ENCODE results near the gene AGBL4.

DNA sequence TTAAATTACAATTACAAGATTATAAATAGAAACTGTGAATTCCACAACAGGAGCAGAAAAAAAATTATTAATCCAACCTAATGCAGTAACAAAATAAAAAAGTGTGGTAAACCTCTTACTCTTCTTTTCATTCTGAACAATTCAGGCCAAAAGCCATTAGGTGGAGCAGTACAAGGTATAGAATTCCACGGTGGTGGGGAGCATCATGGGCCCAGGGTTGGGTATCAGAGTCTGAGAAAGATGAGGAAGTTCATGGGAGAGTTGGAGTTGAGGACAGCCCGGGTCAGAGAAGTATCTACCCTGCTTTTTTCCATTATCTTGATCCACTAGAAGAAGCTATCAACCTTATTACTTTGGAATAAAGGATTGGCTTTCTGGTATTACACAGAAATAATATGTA is 586.9 kb downstream of the AGBL4 start:
- TF ChIP-seq, protein P1, sequence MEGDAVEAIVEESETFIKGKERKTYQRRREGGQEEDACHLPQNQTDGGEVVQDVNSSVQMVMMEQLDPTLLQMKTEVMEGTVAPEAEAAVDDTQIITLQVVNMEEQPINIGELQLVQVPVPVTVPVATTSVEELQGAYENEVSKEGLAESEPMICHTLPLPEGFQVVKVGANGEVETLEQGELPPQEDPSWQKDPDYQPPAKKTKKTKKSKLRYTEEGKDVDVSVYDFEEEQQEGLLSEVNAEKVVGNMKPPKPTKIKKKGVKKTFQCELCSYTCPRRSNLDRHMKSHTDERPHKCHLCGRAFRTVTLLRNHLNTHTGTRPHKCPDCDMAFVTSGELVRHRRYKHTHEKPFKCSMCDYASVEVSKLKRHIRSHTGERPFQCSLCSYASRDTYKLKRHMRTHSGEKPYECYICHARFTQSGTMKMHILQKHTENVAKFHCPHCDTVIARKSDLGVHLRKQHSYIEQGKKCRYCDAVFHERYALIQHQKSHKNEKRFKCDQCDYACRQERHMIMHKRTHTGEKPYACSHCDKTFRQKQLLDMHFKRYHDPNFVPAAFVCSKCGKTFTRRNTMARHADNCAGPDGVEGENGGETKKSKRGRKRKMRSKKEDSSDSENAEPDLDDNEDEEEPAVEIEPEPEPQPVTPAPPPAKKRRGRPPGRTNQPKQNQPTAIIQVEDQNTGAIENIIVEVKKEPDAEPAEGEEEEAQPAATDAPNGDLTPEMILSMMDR (IDR thresholded peaks at IDR 0.05) = no peak
- TF ChIP-seq POLR2A (IDR thresholded peaks at IDR 0.05) = no peak
